ENCODE data around the gene GRIN2A. TPM values are rescaled to one million over a fixed set of nuclear protein-coding genes. Genes with fewer than 3 reads are reported as not detected.

GRIN2A gene
- total RNA-seq, 4 donors from 2014 or later, result 0.25 to 26.1 (median 13.5) TPM

- H3K4me3 ChIP-seq, result no peak overlapping the region
- ATAC-seq, result no peak
- no peak overlapping the region for H3K27ac ChIP-seq
- no peaks in the 10 kb centered on the region for H3K9me3 ChIP-seq
- no peaks in the 10 kb centered on the region for H3K36me3 ChIP-seq
- no peaks in the 10 kb centered on the region for H3K4me1 ChIP-seq
- no peak for TF ChIP-seq EP300 (IDR thresholded peaks at IDR 0.05)
- no peak for TF ChIP-seq POLR2AphosphoS5 (IDR thresholded peaks at IDR 0.05)
- no peak for TF ChIP-seq POLR2A (IDR thresholded peaks at IDR 0.05)
- TF ChIP-seq CTCF (IDR thresholded peaks at IDR 0.05), result no peak
- H3K27me3 ChIP-seq, result no peaks in the 10 kb centered on the region
- 63 to 65% methylated on average over 3 to 4 of the region's 4 CpGs for WGBS, 2 donors (ENCODE audit: low coverage in 1 of 2)
These were observed 168.9 kb downstream of the GRIN2A start for GRCh38 chr16:10013364-10013763.

GRCh38 chr16:10009684-10010083, 172.5 kb downstream of the GRIN2A start:
- WGBS, 2 donors (ENCODE audit: low coverage in 1 of 2), result 57 to 69% methylated on average over 5 to 6 of the region's 6 CpGs
- no peaks in the 10 kb centered on the region for H3K36me3 ChIP-seq

GRCh38 chr16:10003486-10003885, 178.7 kb downstream of the GRIN2A start:
- H3K4me3 ChIP-seq, result no peak overlapping the region
- H3K9me3 ChIP-seq, result no peaks in the 10 kb centered on the region
- H3K4me1 ChIP-seq, result no peaks in the 10 kb centered on the region
- no peak for TF ChIP-seq EP300 (IDR thresholded peaks at IDR 0.05)
- TF ChIP-seq POLR2A (IDR thresholded peaks at IDR 0.05), result no peak
- TF ChIP-seq POLR2AphosphoS5 (IDR thresholded peaks at IDR 0.05), result no peak
- TF ChIP-seq CTCF (IDR thresholded peaks at IDR 0.05), result no peak
- no peak for ATAC-seq
- 62 to 67% methylated on average over 2 of the region's 2 CpGs for WGBS, 2 donors (ENCODE audit: low coverage in 1 of 2)
- no peak overlapping the region for H3K27ac ChIP-seq
- H3K36me3 ChIP-seq, result no peaks in the 10 kb centered on the region
- no peaks in the 10 kb centered on the region for H3K27me3 ChIP-seq

More at GRCh38 chr16:10009684-10010083, 172.5 kb downstream of the GRIN2A start:
- ATAC-seq, result no peak
- Histone ChIP-seq H3K4me3 (no peak overlapping the region), H3K4me1 (no peaks in the 10 kb centered on the region), H3K9me3 (no peaks in the 10 kb centered on the region), H3K27me3 (no peaks in the 10 kb centered on the region), H3K27ac (no peak overlapping the region)
- TF ChIP-seq CTCF (IDR thresholded peaks at IDR 0.05) (no peak), POLR2AphosphoS5 (IDR thresholded peaks at IDR 0.05) (no peak), EP300 (IDR thresholded peaks at IDR 0.05) (no peak), POLR2A (IDR thresholded peaks at IDR 0.05) (no peak)

- no peak overlapping the region for H3K27ac ChIP-seq
- ATAC-seq, result no peak
- no peaks in the 10 kb centered on the region for H3K9me3 ChIP-seq
- WGBS, 2 donors (ENCODE audit: low coverage in 1 of 2), result 68 to 90% methylated on average over 2 of the region's 2 CpGs
- H3K27me3 ChIP-seq, result no peaks in the 10 kb centered on the region
- TF ChIP-seq POLR2A (IDR thresholded peaks at IDR 0.05), result no peak
- no peak for TF ChIP-seq POLR2AphosphoS5 (IDR thresholded peaks at IDR 0.05)
- TF ChIP-seq CTCF (IDR thresholded peaks at IDR 0.05), result no peak
- no peak for TF ChIP-seq EP300 (IDR thresholded peaks at IDR 0.05)
- no peaks in the 10 kb centered on the region for H3K36me3 ChIP-seq
- no peak overlapping the region for H3K4me3 ChIP-seq
- no peaks in the 10 kb centered on the region for H3K4me1 ChIP-seq
These were observed 180.9 kb downstream of the GRIN2A start for GRCh38 chr16:10001258-10001775.

- Histone ChIP-seq H3K27me3 (no peaks in the 10 kb centered on the region), H3K4me3 (no peak overlapping the region)
- no peak for ATAC-seq
These were observed 186.0 kb downstream of the GRIN2A start for GRCh38 chr16:9996221-9996620.

More at GRCh38 chr16:9996221-9996620, 186.0 kb downstream of the GRIN2A start:
- H3K9me3 ChIP-seq, result no peaks in the 10 kb centered on the region
- H3K36me3 ChIP-seq, result no peaks in the 10 kb centered on the region
- H3K27ac ChIP-seq, result no peak overlapping the region
- no peaks in the 10 kb centered on the region for H3K4me1 ChIP-seq
- 44 to 50% methylated on average over 5 of the region's 5 CpGs for WGBS, 2 donors (ENCODE audit: low coverage in 1 of 2)
- no peak for TF ChIP-seq EP300 (IDR thresholded peaks at IDR 0.05)
- TF ChIP-seq POLR2AphosphoS5 (IDR thresholded peaks at IDR 0.05), result no peak
- no peak for TF ChIP-seq CTCF (IDR thresholded peaks at IDR 0.05)
- no peak for TF ChIP-seq POLR2A (IDR thresholded peaks at IDR 0.05)

Measured in gastroesophageal sphincter (tissue), 4 donors.